OCI-M2 (cell line): ENCODE data around the gene GTF3C5.
"Not testable (repeated sequence)": the region's sequence is repeated elsewhere in the genome, so short reads cannot be mapped to it uniquely, and the experiment has no call there.

ENCODE experiments used
- DNase-seq: peaks from one replicate; lab custom pipeline; 2025; ENCODE audit not compliant: unreplicated experiment; lab: John Stamatoyannopoulos, UW

Gene GTF3C5

GRCh38 chr9:133067006-133067405, 36.2 kb downstream of the GTF3C5 start:
- no peak for DNase-seq

- DNase-seq: no peak
Observed at GRCh38 chr9:133067813-133068212, 37.0 kb downstream of the GTF3C5 start.

- not testable (repeated sequence) for DNase-seq
Observed at GRCh38 chr9:133068431-133068830, 37.6 kb downstream of the GTF3C5 start.

- DNase-seq: not testable (repeated sequence)
Observed at GRCh38 chr9:133070500-133070961, 39.7 kb downstream of the GTF3C5 start.

GRCh38 chr9:133070985-133071384, 40.2 kb downstream of the GTF3C5 start:
- not testable (repeated sequence) for DNase-seq

GRCh38 chr9:133071484-133072150, 40.8 kb downstream of the GTF3C5 start:
- DNase-seq: no peak

GRCh38 chr9:133072210-133072609, 41.4 kb downstream of the GTF3C5 start:
- not testable (repeated sequence) for DNase-seq

GRCh38 chr9:133073086-133074014, 42.6 kb downstream of the GTF3C5 start:
- no peak for DNase-seq

- DNase-seq: no peak
Observed at GRCh38 chr9:133074111-133074651, 43.4 kb downstream of the GTF3C5 start.

GRCh38 chr9:133075925-133076630, 45.3 kb downstream of the GTF3C5 start:
- DNase-seq: no peak

- no peak for DNase-seq
Observed at GRCh38 chr9:133076691-133077090, 45.9 kb downstream of the GTF3C5 start.

- DNase-seq: no peak
Observed at GRCh38 chr9:133078486-133078885, 47.7 kb downstream of the GTF3C5 start.

- no peak for DNase-seq
Observed at GRCh38 chr9:133080161-133080560, 49.4 kb downstream of the GTF3C5 start.

GRCh38 chr9:133080786-133081779, 50.3 kb downstream of the GTF3C5 start:
- not testable (repeated sequence) for DNase-seq

- not testable (repeated sequence) for DNase-seq
Observed at GRCh38 chr9:133081957-133082644, 51.3 kb downstream of the GTF3C5 start.

- DNase-seq: not testable (repeated sequence)
Observed at GRCh38 chr9:133083688-133084087, 52.9 kb downstream of the GTF3C5 start.

GRCh38 chr9:133086212-133086860, 55.5 kb downstream of the GTF3C5 start:
- not testable (repeated sequence) for DNase-seq

- no peak for DNase-seq
Observed at GRCh38 chr9:133086894-133087293, 56.1 kb downstream of the GTF3C5 start.
